ENCODE data around the gene UBN2.
"Not testable (repeated sequence)": the region's sequence is repeated elsewhere in the genome, so short reads cannot be mapped to it uniquely, and the experiment has no call there.

Gene UBN2

GRCh38 chr7:139332697-139333359 is 101.8 kb downstream of the UBN2 start:
- Histone ChIP-seq H3K9me3 (no peaks in the 10 kb centered on the region), H3K36me3 (replicated peaks) (no peaks in the 10 kb centered on the region), H3K4me1 (no peaks in the 10 kb centered on the region), H3K27me3 (ENCODE audit: low read depth) (no peaks in the 10 kb centered on the region), H3K4me3 (no peak overlapping the region)
- in situ Hi-C loops (cut with MboI; ENCODE audit: low sequenced_read_pairs) = no loop called here
- DNase-seq (ENCODE audit: low spot score in 2 of 2) = no peak

DNA sequence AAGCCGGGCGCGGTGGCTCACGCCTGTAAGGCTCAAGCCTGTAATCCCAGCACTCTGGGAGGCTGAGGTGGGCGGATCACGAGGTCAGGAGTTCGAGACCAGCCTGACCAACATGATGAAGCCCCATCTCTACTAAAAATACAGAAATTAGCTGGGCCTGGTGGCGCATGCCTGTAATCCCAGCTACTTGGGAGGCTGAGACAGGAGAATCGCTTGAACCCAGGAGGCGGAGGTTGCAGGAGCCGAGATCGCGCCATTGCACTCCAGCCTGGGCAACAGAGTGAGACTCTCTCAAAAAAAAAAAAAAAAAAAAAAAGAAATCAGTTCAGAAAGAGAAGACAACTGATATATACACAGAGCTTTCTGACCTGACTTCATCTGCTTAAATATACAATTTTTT is 102.4 kb downstream of the UBN2 start:
- H3K4me1 ChIP-seq; in situ Hi-C loops (cut with MboI; ENCODE audit: low sequenced_read_pairs); H3K27me3 ChIP-seq (ENCODE audit: low read depth); DNase-seq (ENCODE audit: low spot score in 2 of 2); H3K36me3 ChIP-seq (replicated peaks); H3K4me3 ChIP-seq; H3K9me3 ChIP-seq: not testable (repeated sequence)

GRCh38 chr7:139334399-139335150 is 103.5 kb downstream of the UBN2 start:
- Histone ChIP-seq H3K9me3 (peaks cover 3% of the 10 kb centered on the region), H3K4me3 (no peak overlapping the region), H3K36me3 (replicated peaks) (no peaks in the 10 kb centered on the region), H3K4me1 (no peaks in the 10 kb centered on the region), H3K27me3 (ENCODE audit: low read depth) (no peaks in the 10 kb centered on the region)
- no peak for DNase-seq (ENCODE audit: low spot score in 2 of 2)
- in situ Hi-C loops (cut with MboI; ENCODE audit: low sequenced_read_pairs) = no loop called here

- no peaks in the 10 kb centered on the region for H3K36me3 ChIP-seq (replicated peaks)
- peaks cover 7% of the 10 kb centered on the region; the same call in 1 of the 2 replicates for H3K4me1 ChIP-seq
- no peak overlapping the region for H3K4me3 ChIP-seq
- peaks cover 8% of the 10 kb centered on the region for H3K9me3 ChIP-seq
- in situ Hi-C loops (cut with MboI; ENCODE audit: low sequenced_read_pairs) = no loop called here
- H3K27me3 ChIP-seq (ENCODE audit: low read depth) = no peaks in the 10 kb centered on the region
- no peak for DNase-seq (ENCODE audit: low spot score in 2 of 2)
Observed at GRCh38 chr7:139339025-139339424, 108.0 kb downstream of the UBN2 start.

GRCh38 chr7:139339698-139340036 is 108.6 kb downstream of the UBN2 start:
- no peak for DNase-seq (ENCODE audit: low spot score in 2 of 2)

DNA sequence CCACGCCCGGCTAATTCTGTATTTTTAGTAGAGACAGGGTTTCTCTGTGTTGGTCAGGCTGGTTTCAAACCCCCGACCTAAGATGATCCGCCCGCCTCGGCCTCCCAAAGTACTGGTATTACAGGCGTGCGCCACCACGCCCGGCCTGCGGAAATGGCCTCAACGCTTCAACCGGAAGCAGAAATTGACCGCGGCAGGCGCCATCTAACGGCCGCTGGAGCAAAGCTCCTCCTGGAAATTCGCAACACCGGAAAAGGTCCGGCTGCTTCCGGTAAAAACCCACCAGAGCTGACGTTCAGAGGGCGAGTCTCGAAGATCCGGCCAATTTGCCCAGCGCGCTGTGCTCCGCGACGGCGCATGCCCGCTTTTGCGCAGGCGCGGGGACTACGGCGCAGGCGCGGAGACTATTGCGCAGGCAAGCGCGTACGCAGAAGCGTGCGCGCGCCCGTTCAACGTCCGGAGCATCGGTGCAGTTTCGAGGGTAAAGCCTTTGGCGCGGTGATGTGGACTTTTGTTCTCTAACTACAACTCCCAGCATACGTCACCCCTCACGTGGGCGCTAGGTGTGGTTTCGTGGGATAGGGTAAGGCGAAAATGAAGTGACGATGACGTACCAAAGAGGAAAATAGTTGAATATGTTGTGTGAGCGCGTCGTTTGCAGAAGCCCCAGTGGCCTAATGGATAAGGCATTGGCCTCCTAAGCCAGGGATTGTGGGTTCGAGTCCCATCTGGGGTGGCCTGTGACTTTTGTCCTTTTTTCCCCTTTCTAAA is 109.2 kb downstream of the UBN2 start:
- H3K4me1 ChIP-seq = peaks cover 7% of the 10 kb centered on the region; the same call in 1 of the 2 replicates
- in situ Hi-C loops (cut with MboI; ENCODE audit: low sequenced_read_pairs) = no loop called here
- H3K36me3 ChIP-seq (replicated peaks) = 0 out of 2 replicates have a peak, but pooled peaks cover 2% of the 10 kb centered on the region
- peaks cover 8% of the 10 kb centered on the region for H3K9me3 ChIP-seq
- H3K27me3 ChIP-seq (ENCODE audit: low read depth) = no peaks in the 10 kb centered on the region
- peak overlapping the region; percentile 69 for H3K4me3 ChIP-seq
- peak; percentile 96 to 98 for DNase-seq (ENCODE audit: low spot score in 2 of 2)

More at GRCh38 chr7:139339698-139340036, 108.6 kb downstream of the UBN2 start:
- H3K27me3 ChIP-seq (ENCODE audit: low read depth) = no peaks in the 10 kb centered on the region
- H3K36me3 ChIP-seq (replicated peaks) = no peaks in the 10 kb centered on the region
- H3K4me1 ChIP-seq = peaks cover 7% of the 10 kb centered on the region; the same call in 1 of the 2 replicates
- H3K9me3 ChIP-seq = peaks cover 8% of the 10 kb centered on the region
- H3K4me3 ChIP-seq = peak overlapping the region; percentile 69
- in situ Hi-C loops (cut with MboI; ENCODE audit: low sequenced_read_pairs) = no loop called here

GRCh38 chr7:139340808-139341057 is 109.7 kb downstream of the UBN2 start:
- Histone ChIP-seq H3K27me3 (ENCODE audit: low read depth) (no peaks in the 10 kb centered on the region), H3K4me3 (peak overlapping the region; percentile 69), H3K4me1 (peaks cover 7% of the 10 kb centered on the region; the same call in 1 of the 2 replicates), H3K36me3 (replicated peaks) (0 out of 2 replicates have a peak, but pooled peaks cover 2% of the 10 kb centered on the region), H3K9me3 (peaks cover 8% of the 10 kb centered on the region)
- DNase-seq (ENCODE audit: low spot score in 2 of 2) = peak in 1 of 2 experiments; percentile 77
- in situ Hi-C loops (cut with MboI; ENCODE audit: low sequenced_read_pairs) = no loop called here

GRCh38 chr7:139341058-139341775 is 110.2 kb downstream of the UBN2 start, which contains the start of gene FMC1:
FMC1 (plus strand) TSS chr7:139341337; CDS start chr7:139341385, 48 bp downstream.
- Histone ChIP-seq H3K9me3 (peaks cover 8% of the 10 kb centered on the region), H3K4me1 (peaks cover 7% of the 10 kb centered on the region; the same call in 1 of the 2 replicates), H3K36me3 (replicated peaks) (peaks cover 3% of the 10 kb centered on the region), H3K4me3 (peak within 1 kb of the TSS; percentile 69), H3K27me3 (ENCODE audit: low read depth) (no peaks in the 10 kb centered on the region)
- DNase-seq (ENCODE audit: low spot score in 2 of 2) = peak; percentile 85 to 95
- in situ Hi-C loops (cut with MboI; ENCODE audit: low sequenced_read_pairs) = no loop called here

GRCh38 chr7:139341776-139342226 is 110.8 kb downstream of the UBN2 start:
- Histone ChIP-seq H3K36me3 (replicated peaks) (peaks cover 9% of the 10 kb centered on the region), H3K9me3 (peaks cover 8% of the 10 kb centered on the region), H3K4me1 (peaks cover 7% of the 10 kb centered on the region; the same call in 1 of the 2 replicates), H3K4me3 (peak overlapping the region; percentile 69), H3K27me3 (ENCODE audit: low read depth) (no peaks in the 10 kb centered on the region)
- in situ Hi-C loops (cut with MboI; ENCODE audit: low sequenced_read_pairs) = no loop called here
- DNase-seq (ENCODE audit: low spot score in 2 of 2) = no peak

- DNase-seq (ENCODE audit: low spot score in 2 of 2) = no peak
- in situ Hi-C loops (cut with MboI; ENCODE audit: low sequenced_read_pairs) = no loop called here
- Histone ChIP-seq H3K4me1 (peaks cover 7% of the 10 kb centered on the region; the same call in 1 of the 2 replicates), H3K9me3 (no peaks in the 10 kb centered on the region; the same call in 1 of the 2 replicates), H3K27me3 (ENCODE audit: low read depth) (no peaks in the 10 kb centered on the region), H3K4me3 (no peak overlapping the region), H3K36me3 (replicated peaks) (peaks cover 13% of the 10 kb centered on the region)
Observed at GRCh38 chr7:139345042-139345441, 114.0 kb downstream of the UBN2 start.

- no peaks in the 10 kb centered on the region for H3K4me1 ChIP-seq
- no peak for DNase-seq (ENCODE audit: low spot score in 2 of 2)
- H3K36me3 ChIP-seq (replicated peaks) = peaks cover 15% of the 10 kb centered on the region
- H3K4me3 ChIP-seq = no peak overlapping the region
- no peaks in the 10 kb centered on the region for H3K27me3 ChIP-seq (ENCODE audit: low read depth)
- H3K9me3 ChIP-seq = no peaks in the 10 kb centered on the region
- in situ Hi-C loops (cut with MboI; ENCODE audit: low sequenced_read_pairs) = no loop called here
Observed at GRCh38 chr7:139351027-139351426, 120.0 kb downstream of the UBN2 start.

DNA sequence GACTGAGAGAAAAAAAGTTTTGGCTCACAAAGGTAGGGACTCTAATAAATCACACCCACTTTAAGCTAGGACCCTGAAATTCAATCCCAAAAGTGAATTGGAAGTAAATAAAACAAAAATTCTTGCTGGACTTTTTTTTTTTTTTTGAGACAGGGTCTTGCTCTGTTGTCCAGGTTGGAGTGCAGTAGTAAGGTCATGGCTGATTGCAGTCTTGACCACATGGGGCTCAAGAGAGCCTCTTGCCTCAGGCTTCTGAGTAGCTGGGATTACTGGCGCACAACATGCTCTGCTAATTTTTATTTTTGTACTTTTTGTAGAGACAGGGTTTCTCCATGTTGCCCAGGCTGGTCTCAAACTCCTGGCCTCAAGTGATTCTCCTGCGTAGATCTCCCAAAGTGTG is 123.7 kb downstream of the UBN2 start:
- in situ Hi-C loops (cut with MboI; ENCODE audit: low sequenced_read_pairs) = no loop called here
- no peaks in the 10 kb centered on the region for H3K27me3 ChIP-seq (ENCODE audit: low read depth)
- peaks cover 7% of the 10 kb centered on the region; the same call in 1 of the 2 replicates for H3K36me3 ChIP-seq (replicated peaks)
- no peaks in the 10 kb centered on the region for H3K9me3 ChIP-seq
- H3K4me3 ChIP-seq = no peak overlapping the region
- no peaks in the 10 kb centered on the region; the same call in 1 of the 2 replicates for H3K4me1 ChIP-seq
- DNase-seq (ENCODE audit: low spot score in 2 of 2) = no peak

- H3K4me3 ChIP-seq = no peak overlapping the region
- H3K4me1 ChIP-seq = no peaks in the 10 kb centered on the region; the same call in 1 of the 2 replicates
- DNase-seq (ENCODE audit: low spot score in 2 of 2) = no peak
- in situ Hi-C loops (cut with MboI; ENCODE audit: low sequenced_read_pairs) = no loop called here
- no peaks in the 10 kb centered on the region for H3K9me3 ChIP-seq
- H3K36me3 ChIP-seq (replicated peaks) = peaks cover 7% of the 10 kb centered on the region; the same call in 1 of the 2 replicates
- no peaks in the 10 kb centered on the region for H3K27me3 ChIP-seq (ENCODE audit: low read depth)
Observed at GRCh38 chr7:139355320-139355719, 124.3 kb downstream of the UBN2 start.
